NCI-H345 treated with DMSO at 0.1 percent for 48 hours (cell line): ENCODE data around the gene CSTA.

Experiments used
- DNase-seq: peaks from one replicate; lab custom pipeline; 2025; ENCODE audit not compliant: unreplicated experiment; lab: John Stamatoyannopoulos, UW

CSTA gene

GRCh38 chr3:122374034-122374433 lies 49.0 kb downstream of the CSTA start:
- DNase-seq = no peak

- no peak for DNase-seq
These were observed 52.9 kb downstream of the CSTA start for GRCh38 chr3:122377975-122378374.

GRCh38 chr3:122382888-122383666 lies 58.0 kb downstream of the CSTA start, which contains the start of gene MIX23:
MIX23 (minus strand) TSS chr3:122383231; CDS start chr3:122383224, 7 bp downstream.
- peak; percentile 68 for DNase-seq

- DNase-seq = peak; percentile 74
These were observed 59.0 kb downstream of the CSTA start, which contains the start of gene FAM162A for GRCh38 chr3:122383771-122384697. FAM162A (plus strand) TSS chr3:122384182; CDS start chr3:122384266, 84 bp downstream.

- no peak for DNase-seq
These were observed 62.7 kb downstream of the CSTA start for GRCh38 chr3:122387709-122388108.

- no peak for DNase-seq
These were observed 64.1 kb downstream of the CSTA start for GRCh38 chr3:122389197-122389596.

- DNase-seq = no peak
These were observed 64.8 kb downstream of the CSTA start for GRCh38 chr3:122389892-122390291.

- no peak for DNase-seq
These were observed 65.6 kb downstream of the CSTA start for GRCh38 chr3:122390665-122391064.
